Bone marrow (tissue), 2 donors: ENCODE measurements around the gene ATG2A.

Experiments
- DNase-seq, 2 donors: peaks; one replicate each; lab custom pipeline; 2025; lab: John Stamatoyannopoulos, UW

The ATG2A gene

GRCh38 chr11:64924910-64925284, 7.9 kb upstream of the ATG2A start:
- no peak for DNase-seq

GRCh38 chr11:64923944-64924909, 7.2 kb upstream of the ATG2A start, which contains the start of gene PPP2R5B:
PPP2R5B (plus strand) TSS chr11:64924689; CDS start chr11:64925735, 1,046 bp downstream.
- peak; percentile 74 to 89 for DNase-seq

- DNase-seq, result no peak
Observed at GRCh38 chr11:64923151-64923661, 6.2 kb upstream of the ATG2A start.

- no peak for DNase-seq
Observed at GRCh38 chr11:64921384-64921783, 4.4 kb upstream of the ATG2A start.

DNA sequence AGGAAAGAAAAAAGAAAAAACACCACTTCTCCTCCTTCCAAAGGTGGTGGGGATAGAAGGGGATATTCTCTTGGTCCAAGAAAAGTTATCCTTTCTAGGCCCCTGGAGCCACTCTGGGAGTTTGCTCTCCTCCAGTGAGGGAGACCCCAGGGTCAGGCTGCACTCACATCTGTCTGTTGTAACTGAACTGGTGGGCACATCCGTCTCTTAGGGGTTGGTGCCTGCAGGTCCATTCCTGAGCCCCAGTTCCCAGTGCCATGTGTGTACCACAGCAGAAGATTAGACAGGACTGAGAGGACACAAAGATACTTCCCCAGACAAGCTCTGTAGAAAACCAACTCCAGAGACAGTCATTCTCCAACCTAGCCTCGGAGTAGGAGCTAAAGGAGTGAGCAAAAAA, 3.1 kb upstream of the ATG2A start:
- DNase-seq, result no peak

DNA sequence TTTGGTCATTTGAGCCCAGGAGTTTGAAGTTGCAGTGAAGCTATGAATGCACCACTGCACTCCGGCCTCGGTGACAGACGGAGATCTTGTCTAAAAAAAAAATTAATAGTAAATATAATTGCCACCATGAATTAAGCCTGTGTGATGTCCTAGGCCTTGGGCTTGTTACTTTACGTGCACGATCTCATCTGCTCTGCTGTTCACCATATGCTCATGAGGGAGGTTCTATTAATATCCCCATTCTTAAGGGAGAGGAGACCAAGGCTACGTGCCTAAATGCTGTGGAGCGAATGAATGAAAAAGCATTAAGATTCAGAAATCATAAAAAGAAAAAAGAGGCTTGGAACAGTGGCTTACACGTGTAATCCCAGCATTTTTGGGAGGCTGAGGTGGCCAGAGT, 2.6 kb upstream of the ATG2A start:
- no peak for DNase-seq

- DNase-seq, result no peak
Observed at GRCh38 chr11:64918017-64918416, 1.0 kb upstream of the ATG2A start.

DNA sequence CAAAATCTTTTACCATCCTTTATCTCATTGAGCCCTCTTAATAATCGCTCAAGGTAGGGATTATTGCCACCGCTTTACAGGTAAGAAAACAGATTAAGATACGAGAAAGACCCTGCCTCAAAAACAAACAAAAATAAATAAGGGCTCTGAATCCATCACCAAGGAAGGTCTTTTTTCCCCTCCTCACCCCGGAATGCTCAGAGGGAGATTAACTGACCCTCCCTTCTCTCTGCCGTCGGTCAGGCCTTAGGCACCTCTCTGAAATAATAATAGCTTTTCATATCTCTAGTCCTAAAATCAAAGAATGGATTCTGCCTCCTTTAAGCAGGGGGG, 620 bp upstream of the ATG2A start:
- no peak for DNase-seq

DNA sequence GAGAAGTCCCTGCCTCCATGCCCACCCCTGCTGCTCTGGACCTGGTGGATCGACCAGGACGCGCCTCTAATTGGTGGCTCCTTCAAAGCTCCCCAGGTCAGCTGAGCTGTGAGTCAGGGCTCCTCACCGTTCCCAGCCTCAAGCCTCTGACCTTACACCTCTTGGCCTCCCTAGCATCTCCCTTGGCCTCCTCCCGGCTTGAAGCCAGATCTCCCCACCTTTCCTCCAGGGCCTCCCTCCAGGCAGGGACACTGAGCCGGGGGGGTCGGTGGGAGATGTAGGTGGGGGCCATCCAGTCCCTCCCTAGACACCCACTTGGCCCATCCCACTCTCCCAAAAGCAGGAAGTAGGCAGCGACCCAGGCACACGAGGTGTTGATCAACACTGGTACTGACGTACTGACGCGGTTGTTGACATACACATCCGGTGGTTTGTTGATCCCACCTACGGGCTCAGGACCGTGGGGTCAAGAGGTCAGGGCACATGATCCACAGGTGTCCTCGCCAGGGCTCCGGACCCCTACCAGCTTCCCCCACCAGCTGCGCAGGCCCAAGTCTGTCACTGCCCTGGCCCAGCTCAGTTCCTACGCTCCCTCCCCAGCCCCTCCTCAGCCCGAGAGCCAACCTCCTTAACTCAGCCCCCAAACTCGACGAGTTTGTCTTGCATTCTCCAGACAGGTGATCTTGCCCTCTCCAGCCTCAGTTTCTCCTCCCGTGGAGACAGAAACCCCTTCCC, 802 bp downstream of the ATG2A start:
- peak in 1 of 2 donors; percentile 26 for DNase-seq

- DNase-seq, result no peak
Observed at GRCh38 chr11:64915376-64915887, 1.6 kb downstream of the ATG2A start.

- DNase-seq, result no peak
Observed at GRCh38 chr11:64914123-64914522, 2.9 kb downstream of the ATG2A start.

DNA sequence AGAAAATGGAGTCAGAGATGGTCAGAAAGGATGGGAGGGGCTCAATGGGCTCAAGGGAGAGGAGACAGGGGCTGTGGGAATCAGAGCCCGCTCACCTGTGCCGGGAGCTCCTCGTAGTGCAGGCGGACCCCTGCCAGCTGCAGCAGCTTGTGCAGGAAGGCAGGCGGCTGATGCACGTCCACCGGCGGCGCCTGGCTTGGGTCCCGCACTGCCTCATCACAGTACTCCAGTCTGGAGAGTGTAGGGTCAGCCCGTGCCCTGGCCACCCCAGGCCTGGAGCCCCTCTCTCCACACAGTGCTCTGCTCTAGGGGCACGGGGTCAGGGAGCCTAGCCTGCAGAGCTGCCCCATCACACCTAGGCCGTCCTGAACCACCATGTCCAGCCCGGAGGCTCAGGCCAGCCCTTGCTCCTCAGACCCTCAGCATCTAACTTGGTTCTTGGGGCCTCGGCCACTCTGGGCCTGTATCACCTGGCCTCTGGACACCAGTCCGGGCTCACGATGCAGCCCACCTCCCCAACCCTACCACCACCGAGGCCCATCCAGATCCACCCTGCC, 3.8 kb downstream of the ATG2A start:
- DNase-seq, result no peak

DNA sequence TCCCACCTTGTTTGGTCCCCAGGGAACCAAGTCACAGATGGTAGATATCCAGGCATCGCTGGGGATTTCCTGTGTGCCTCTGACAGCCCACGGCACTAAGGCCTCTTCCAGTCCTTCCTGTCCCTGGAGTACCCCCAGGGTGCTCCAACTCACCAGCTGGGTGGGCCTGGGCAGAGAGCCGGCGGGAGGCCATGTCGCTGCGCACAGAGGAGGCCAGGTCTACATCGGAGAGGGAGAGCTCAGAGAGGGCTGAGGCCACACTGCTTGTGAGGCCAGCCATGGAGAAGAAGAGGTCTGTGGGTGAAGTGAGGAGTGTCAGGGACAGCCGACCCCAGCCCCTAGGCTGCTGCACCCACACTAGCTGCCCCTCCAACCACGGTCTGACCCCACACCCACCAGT, 5.3 kb downstream of the ATG2A start:
- no peak for DNase-seq

DNA sequence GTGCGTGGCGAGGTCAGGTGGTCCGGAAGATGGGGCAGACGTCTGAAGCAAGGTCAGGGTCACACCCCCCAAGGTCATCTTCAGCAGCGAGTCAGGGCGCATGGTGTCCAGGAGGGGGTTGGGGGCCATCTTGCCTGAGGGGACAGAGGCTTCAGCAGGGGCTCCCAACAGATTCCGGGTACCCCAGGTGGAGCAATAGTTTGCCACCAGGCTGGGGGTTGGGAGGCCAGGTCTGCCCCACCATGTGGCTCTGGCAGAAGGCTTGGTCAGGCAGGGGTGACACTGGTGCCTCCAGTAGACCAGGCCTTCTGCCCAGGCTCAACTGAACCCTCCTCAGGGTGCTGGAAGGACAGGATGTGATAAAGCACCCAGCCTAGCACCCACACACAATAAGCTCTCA, 5.9 kb downstream of the ATG2A start:
- DNase-seq, result no peak

DNA sequence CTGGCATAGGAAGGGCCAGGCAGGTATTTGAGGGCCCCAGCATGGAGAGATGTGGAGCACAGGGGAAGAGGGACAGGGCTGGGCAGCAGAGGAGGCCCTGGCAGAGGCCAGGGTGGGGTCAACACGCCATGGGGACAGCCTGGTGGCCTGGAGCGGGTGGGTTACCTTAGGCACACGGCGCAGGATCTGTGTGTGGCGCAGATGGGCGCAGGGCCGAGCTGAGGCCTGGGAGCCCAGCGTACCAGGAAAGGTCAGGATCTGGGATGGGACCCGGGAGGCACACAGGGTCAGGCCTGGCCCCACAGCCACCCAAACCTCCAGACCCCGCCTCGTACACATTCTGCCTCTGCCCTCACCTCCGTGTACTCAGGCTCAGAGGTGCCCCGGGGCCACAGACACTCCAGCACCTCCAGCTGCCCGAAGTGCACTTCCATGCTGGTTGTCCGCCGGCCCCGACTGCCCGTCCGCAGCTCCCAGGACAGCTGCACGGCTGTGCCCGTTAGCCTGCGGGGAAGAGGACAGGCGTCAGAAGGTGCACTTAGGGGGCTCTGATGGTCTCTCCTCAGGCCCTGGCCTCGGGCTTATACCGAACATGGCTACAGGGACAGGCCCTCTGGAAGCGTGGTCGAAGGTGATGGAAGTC, 6.4 kb downstream of the ATG2A start:
- DNase-seq, result no peak

GRCh38 chr11:64909653-64910343, 7.2 kb downstream of the ATG2A start:
- DNase-seq, result no peak

GRCh38 chr11:64908766-64909165, 8.2 kb downstream of the ATG2A start:
- no peak for DNase-seq

DNA sequence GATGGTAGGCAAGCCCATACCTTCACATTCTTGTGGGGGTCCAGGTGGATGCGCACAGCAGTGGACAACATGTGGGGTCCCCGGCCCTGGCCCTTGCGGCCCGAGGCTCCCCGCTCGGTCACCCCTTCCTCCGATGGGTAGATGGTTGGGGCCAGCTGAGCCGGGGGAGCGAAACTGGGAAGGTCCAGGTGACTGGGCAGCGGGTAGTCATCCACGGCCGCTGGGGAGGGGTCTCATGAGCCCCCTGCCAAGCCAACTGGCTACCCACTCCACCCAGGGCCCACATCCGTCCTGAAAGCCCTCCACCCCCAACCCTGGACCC, 10.7 kb downstream of the ATG2A start:
- no peak for DNase-seq

DNA sequence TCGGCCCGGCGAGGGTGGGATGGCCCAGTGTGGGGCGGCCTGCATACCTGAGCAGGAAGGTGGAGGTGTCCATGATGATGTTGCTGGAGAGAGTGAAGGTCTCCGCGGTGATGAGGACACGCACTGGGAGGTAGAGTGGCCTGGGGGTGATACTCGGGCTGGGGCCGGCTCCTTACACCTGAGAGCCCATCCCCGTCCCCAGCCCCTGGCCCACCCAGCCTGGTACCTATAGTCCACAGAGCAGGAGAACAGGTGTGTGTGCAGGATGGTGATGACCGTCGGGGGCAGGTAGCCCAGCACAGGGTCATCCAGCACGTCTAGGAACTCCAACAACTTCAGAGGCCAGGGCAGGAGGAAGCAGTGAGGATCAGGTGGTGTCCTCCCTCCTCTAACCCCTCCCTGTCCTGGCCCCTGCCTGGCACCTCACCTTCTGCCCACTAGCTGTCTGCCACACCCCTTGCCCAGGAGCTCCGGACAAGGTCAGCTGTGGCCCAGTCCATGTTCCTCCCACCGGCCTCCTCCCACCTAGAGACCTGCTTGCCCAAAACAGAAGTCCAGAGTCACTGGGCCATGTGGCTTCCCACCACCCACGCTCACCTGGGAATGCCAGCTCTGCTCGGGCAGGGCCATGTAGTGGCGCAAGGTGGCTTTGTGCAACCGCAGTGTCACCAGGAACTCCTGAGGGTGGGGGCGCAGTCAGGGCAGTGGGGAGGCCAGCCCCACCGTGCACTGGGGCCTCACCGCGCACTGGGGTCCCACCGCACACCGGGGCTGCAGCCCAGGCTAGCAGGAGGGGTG, 11.3 kb downstream of the ATG2A start:
- DNase-seq, result no peak

- no peak for DNase-seq
Observed at GRCh38 chr11:64903291-64903833, 13.6 kb downstream of the ATG2A start.
